ENCODE results near the gene LRIT2.
"Not testable (repeated sequence)": the region's sequence is repeated elsewhere in the genome, so short reads cannot be mapped to it uniquely, and the experiment has no call there.

GRCh38 chr10:84180386-84180785 is 45.0 kb downstream of the LRIT2 start:
- TF ChIP-seq, protein P1, sequence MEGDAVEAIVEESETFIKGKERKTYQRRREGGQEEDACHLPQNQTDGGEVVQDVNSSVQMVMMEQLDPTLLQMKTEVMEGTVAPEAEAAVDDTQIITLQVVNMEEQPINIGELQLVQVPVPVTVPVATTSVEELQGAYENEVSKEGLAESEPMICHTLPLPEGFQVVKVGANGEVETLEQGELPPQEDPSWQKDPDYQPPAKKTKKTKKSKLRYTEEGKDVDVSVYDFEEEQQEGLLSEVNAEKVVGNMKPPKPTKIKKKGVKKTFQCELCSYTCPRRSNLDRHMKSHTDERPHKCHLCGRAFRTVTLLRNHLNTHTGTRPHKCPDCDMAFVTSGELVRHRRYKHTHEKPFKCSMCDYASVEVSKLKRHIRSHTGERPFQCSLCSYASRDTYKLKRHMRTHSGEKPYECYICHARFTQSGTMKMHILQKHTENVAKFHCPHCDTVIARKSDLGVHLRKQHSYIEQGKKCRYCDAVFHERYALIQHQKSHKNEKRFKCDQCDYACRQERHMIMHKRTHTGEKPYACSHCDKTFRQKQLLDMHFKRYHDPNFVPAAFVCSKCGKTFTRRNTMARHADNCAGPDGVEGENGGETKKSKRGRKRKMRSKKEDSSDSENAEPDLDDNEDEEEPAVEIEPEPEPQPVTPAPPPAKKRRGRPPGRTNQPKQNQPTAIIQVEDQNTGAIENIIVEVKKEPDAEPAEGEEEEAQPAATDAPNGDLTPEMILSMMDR (IDR thresholded peaks at IDR 0.05; ENCODE audit: poor library complexity, severe bottlenecking) = not testable (repeated sequence)
- not testable (repeated sequence) for TF ChIP-seq REST (IDR thresholded peaks at IDR 0.05; ENCODE audit: borderline replicate concordance); EZH2 (IDR thresholded peaks at IDR 0.05; ENCODE audit: borderline replicate concordance, insufficient read depth, low read length, poor library complexity, severe bottlenecking); RAD21 (conservative IDR thresholded peaks at IDR 0.05); POLR2AphosphoS5 (IDR thresholded peaks at IDR 0.05); EP300 (conservative IDR thresholded peaks at IDR 0.05; ENCODE audit: poor library complexity, severe bottlenecking); TAF1 (IDR thresholded peaks at IDR 0.05; ENCODE audit: low read depth); MXI1 (conservative IDR thresholded peaks at IDR 0.05; ENCODE audit: poor library complexity, severe bottlenecking); SMC3 (conservative IDR thresholded peaks at IDR 0.05; ENCODE audit: poor library complexity)

Data from neural cell (in vitro differentiated cells).